GM12801 (cell line): Measurements from ENCODE around the gene KIF26B.

Source experiments
- TF ChIP-seq, protein P1 (sequence below): IDR thresholded peaks from one replicate; pipeline ENCODE4 v1.5.1; 2011; ENCODE audit warnings: control low read depth; ENCODE audit not compliant: insufficient read length; ENCODE audit errors: extremely low read depth

KIF26B gene

DNA sequence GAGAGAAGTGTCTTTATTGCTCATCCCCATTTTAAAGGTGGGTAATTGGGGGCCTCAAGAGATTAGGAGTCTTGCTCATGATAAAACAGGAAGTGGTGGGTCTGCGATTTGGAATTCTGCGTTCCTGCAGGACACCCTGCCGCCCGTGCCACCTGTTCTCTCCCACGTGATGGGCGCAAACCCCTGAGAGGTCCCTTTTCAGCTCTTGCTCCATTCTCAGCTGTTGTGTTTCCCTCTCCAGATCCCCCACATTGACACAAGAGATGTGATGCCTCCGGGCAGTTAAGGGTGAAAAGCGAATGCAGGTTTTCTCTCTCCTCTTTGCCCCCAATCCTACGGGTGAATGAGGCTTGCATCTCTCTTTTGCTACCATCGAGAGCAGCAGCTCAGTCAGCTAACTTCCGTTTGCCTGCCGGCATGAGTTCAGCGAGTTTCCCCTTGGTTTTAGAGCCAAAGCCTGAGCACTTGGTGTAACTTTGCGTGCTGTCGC is 57.5 kb downstream of the KIF26B start:
- TF ChIP-seq, protein P1, sequence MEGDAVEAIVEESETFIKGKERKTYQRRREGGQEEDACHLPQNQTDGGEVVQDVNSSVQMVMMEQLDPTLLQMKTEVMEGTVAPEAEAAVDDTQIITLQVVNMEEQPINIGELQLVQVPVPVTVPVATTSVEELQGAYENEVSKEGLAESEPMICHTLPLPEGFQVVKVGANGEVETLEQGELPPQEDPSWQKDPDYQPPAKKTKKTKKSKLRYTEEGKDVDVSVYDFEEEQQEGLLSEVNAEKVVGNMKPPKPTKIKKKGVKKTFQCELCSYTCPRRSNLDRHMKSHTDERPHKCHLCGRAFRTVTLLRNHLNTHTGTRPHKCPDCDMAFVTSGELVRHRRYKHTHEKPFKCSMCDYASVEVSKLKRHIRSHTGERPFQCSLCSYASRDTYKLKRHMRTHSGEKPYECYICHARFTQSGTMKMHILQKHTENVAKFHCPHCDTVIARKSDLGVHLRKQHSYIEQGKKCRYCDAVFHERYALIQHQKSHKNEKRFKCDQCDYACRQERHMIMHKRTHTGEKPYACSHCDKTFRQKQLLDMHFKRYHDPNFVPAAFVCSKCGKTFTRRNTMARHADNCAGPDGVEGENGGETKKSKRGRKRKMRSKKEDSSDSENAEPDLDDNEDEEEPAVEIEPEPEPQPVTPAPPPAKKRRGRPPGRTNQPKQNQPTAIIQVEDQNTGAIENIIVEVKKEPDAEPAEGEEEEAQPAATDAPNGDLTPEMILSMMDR: no peak

DNA sequence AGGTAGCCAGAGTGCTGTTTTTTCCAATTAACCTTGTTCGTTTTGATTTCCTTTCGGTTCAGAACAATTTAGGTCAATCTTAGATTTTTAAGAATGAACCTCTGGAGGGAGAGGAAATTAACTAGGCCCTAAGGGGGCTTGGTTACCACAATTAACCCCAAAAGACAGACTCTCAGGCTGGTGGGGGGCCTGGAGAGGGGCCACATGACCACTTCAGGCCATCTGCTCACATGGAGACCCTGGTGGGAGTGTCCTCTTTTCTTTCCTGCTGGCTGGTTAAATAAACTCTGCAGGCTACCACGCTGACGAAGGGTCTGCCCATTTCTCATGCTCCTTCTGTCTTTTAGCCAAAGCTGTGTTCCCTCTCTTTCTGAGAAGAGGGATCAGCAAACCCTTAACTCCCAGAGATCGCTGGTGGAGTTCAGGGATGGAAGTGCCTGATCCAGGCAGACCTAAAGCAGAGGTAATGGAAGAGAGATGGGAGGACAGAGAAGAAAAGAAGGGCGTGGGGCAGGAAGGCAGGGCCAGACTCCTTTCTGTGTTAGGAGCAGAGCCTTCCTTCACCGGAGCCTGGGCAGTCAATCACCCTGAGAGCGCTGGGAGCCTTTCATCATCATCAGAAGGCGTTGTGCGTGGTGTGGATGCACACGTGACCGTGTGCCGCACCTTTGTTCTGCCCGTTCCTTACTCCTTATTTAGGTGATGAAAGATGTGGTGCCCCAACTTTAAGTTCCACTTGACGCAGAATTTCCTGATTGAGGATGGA is 58.5 kb downstream of the KIF26B start:
- TF ChIP-seq, protein P1: no peak

GRCh38 chr1:245215071-245215470 is 60.3 kb downstream of the KIF26B start:
- TF ChIP-seq, protein P1: no peak

- TF ChIP-seq, protein P1: no peak
These were observed 61.8 kb downstream of the KIF26B start for GRCh38 chr1:245216366-245217115.

- TF ChIP-seq, protein P1: no peak
These were observed 63.2 kb downstream of the KIF26B start for GRCh38 chr1:245217853-245218608.

DNA sequence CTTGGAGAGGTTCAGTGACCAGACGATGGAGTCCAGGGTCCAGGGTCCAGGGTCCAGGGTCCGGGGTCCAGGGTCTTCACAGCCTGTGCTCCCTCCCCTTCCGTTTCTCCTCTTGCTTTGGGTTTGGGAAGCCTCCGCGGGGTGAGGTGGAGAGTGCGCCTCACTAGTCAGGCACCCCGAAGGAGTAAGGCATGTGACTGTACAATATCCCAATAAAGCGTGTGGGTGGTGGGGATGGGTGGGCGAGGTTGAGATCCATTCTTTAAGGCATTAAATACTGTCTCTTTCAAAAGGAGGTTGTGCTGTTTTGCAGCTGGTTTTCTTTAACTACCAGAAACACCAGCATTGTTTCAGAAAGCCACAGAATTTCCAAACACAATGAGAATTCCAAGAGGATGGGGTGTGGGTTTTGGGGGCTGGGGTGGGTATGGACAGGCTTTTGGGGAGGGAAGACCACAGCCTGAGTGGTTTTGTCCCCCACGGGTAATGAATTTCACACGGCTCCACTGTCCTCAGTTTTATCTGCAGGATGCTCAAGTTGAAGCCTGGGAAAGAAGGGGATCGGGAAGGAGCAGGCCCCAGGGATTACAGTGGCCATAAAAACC is 65.7 kb downstream of the KIF26B start:
- TF ChIP-seq, protein P1: no peak
